H9 (cell line): Measurements from ENCODE around the gene SRC. TPM values are rescaled to one million over a fixed set of nuclear protein-coding genes. Genes with fewer than 3 reads are reported as not detected.

Experiments used
- DNase-seq: peaks from one replicate; pipeline ENCODE4 v3.0.0-alpha.2; 2017
- H2AFZ ChIP-seq: one replicate; pipeline ENCODE4 v1.6.1; 2013; ENCODE audit warnings: mild to moderate bottlenecking, low read length, control low read depth, moderate library complexity
- H2AK5ac ChIP-seq: 2 replicates; pipeline ENCODE4 v1.6.1; 2013; ENCODE audit warnings: low read length, control low read depth, mixed read lengths; ENCODE audit not compliant: insufficient read length
- H2BK120ac ChIP-seq: one replicate; pipeline ENCODE4 v1.6.1; 2013; ENCODE audit warnings: low read depth, mild to moderate bottlenecking, low read length, control low read depth, inconsistent platforms; ENCODE audit not compliant: poor library complexity, severe bottlenecking
- H2BK12ac ChIP-seq: 2 replicates; pipeline ENCODE4 v1.6.1; 2013; ENCODE audit warnings: low read length, control low read depth, mixed read lengths, low read depth; ENCODE audit not compliant: insufficient read length
- H2BK15ac ChIP-seq: 2 replicates; pipeline ENCODE4 v1.6.1; 2013; ENCODE audit warnings: low read depth, low read length, control low read depth
- H2BK20ac ChIP-seq: one replicate; pipeline ENCODE4 v1.6.1; 2013; ENCODE audit warnings: low read depth, mild to moderate bottlenecking, low read length, control low read depth, inconsistent platforms; ENCODE audit not compliant: poor library complexity, severe bottlenecking
- H2BK5ac ChIP-seq: 2 replicates; pipeline ENCODE4 v1.6.1; 2013; ENCODE audit warnings: low read length, control low read depth, mixed read lengths; ENCODE audit not compliant: insufficient read length
- H3K14ac ChIP-seq: 2 replicates; pipeline ENCODE4 v1.6.1; 2013; ENCODE audit warnings: low read length, control low read depth; ENCODE audit not compliant: insufficient read depth
- H3K18ac ChIP-seq: 2 replicates; pipeline ENCODE4 v1.6.1; 2013; ENCODE audit warnings: low read depth, mild to moderate bottlenecking, mixed read lengths, low read length, control low read depth; ENCODE audit not compliant: insufficient read length
- H3K23ac ChIP-seq: 2 replicates; pipeline ENCODE4 v1.6.1; 2013; ENCODE audit warnings: low read length, control low read depth, mixed read lengths, low read depth; ENCODE audit not compliant: insufficient read length
- H3K23me2 ChIP-seq: 2 replicates; pipeline ENCODE4 v1.6.1; 2013; ENCODE audit warnings: low read depth, mild to moderate bottlenecking, mixed read lengths, low read length, control low read depth; ENCODE audit not compliant: insufficient read length, poor library complexity, severe bottlenecking
- H3K27ac ChIP-seq: 2 replicates; pipeline ENCODE4 v1.5.1; 2013; ENCODE audit warnings: low read length, control low read depth, mixed read lengths, low read depth; ENCODE audit not compliant: insufficient read length
- H3K27me3 ChIP-seq: 2 replicates; pipeline ENCODE4 v1.6.1; 2013; ENCODE audit warnings: low read length, control low read depth, inconsistent platforms; ENCODE audit not compliant: insufficient read depth
- H3K4ac ChIP-seq: 2 replicates; pipeline ENCODE4 v1.6.1; 2013; ENCODE audit warnings: low read depth, mild to moderate bottlenecking, control low read depth, inconsistent platforms, low read length, moderate library complexity
- H3K4me1 ChIP-seq: 2 replicates; pipeline ENCODE4 v1.6.1; 2013; ENCODE audit warnings: low read length, control low read depth, inconsistent platforms; ENCODE audit not compliant: insufficient read depth
- H3K4me2 ChIP-seq: 2 replicates; pipeline ENCODE4 v1.6.1; 2013; ENCODE audit warnings: low read length, control low read depth, mixed read lengths; ENCODE audit not compliant: insufficient read length, insufficient read depth
- H3K56ac ChIP-seq: 2 replicates; pipeline ENCODE4 v1.6.1; 2013; ENCODE audit warnings: low read depth, mild to moderate bottlenecking, mixed read lengths, low read length, control low read depth; ENCODE audit not compliant: insufficient read length
- H3K79me1 ChIP-seq: 2 replicates; pipeline ENCODE4 v1.6.1; 2013; ENCODE audit warnings: low read depth, mild to moderate bottlenecking, moderate library complexity, low read length, control low read depth, inconsistent platforms; ENCODE audit not compliant: insufficient read depth, poor library complexity, severe bottlenecking
- H3K79me2 ChIP-seq: 2 replicates; pipeline ENCODE4 v1.6.1; 2013; ENCODE audit warnings: low read length, control low read depth, inconsistent platforms; ENCODE audit not compliant: insufficient read depth
- H3K9ac ChIP-seq: 2 replicates; pipeline ENCODE4 v1.6.1; 2013; ENCODE audit warnings: low read length, control low read depth, mixed read lengths; ENCODE audit not compliant: insufficient read length; ENCODE audit errors: extremely low read depth
- H3K9me3 ChIP-seq: one replicate; pipeline ENCODE4 v1.6.1; 2013; ENCODE audit warnings: low read depth, low read length, inconsistent platforms; ENCODE audit not compliant: control insufficient read depth
- H3T11ph ChIP-seq: one replicate; pipeline ENCODE4 v1.6.1; 2013; ENCODE audit warnings: mild to moderate bottlenecking, low read length, control low read depth, inconsistent platforms
- H4K20me1 ChIP-seq: one replicate; pipeline ENCODE4 v1.6.1; 2013; ENCODE audit not compliant: control insufficient read depth, insufficient read length, insufficient read depth
- H4K5ac ChIP-seq: 2 replicates; pipeline ENCODE4 v1.6.1; 2013; ENCODE audit warnings: low read depth, mild to moderate bottlenecking, mixed read lengths, low read length, control low read depth; ENCODE audit not compliant: insufficient read length
- H4K8ac ChIP-seq: replicated peaks from 2 replicates; pipeline ENCODE4 v1.6.1; 2013; ENCODE audit warnings: low read length, control low read depth, mixed read lengths, low read depth; ENCODE audit not compliant: insufficient read length
- H4K91ac ChIP-seq: 2 replicates; pipeline ENCODE4 v1.6.1; 2013; ENCODE audit warnings: low read depth, mild to moderate bottlenecking, moderate library complexity, mixed read lengths, low read length, control low read depth; ENCODE audit not compliant: insufficient read length
- H3K27ac Mint-ChIP-seq, 3 experiments: 2 replicates in 2 of 3; 3 replicates in 1 of 3; pipeline ENCODE4 v1.8.0; 2020 to 2021; ENCODE audit warnings: mixed read lengths in 3 of 3, mild to moderate bottlenecking in 1 of 3, moderate library complexity in 1 of 3
- H3K27me3 Mint-ChIP-seq: 2 replicates; pipeline ENCODE4 v1.8.0; 2021; ENCODE audit warnings: low read depth, mild to moderate bottlenecking, moderate library complexity, mixed read lengths
- H3K36me3 Mint-ChIP-seq, 3 experiments: 2 replicates in 2 of 3; 3 replicates in 1 of 3; pipeline ENCODE4 v1.8.0; 2020 to 2021; ENCODE audit warnings: low read depth in 3 of 3, mixed read lengths in 3 of 3; ENCODE audit not compliant: insufficient read depth in 1 of 3
- H3K4me1 Mint-ChIP-seq, 2 experiments: 2 replicates each; pipeline ENCODE4 v1.8.0; 2020; ENCODE audit warnings: mixed read lengths in 2 of 2
- H3K4me3 Mint-ChIP-seq, 2 experiments: 2 replicates in 1 of 2; 3 replicates in 1 of 2; pipeline ENCODE4 v1.8.0; 2020 to 2021; ENCODE audit warnings: mild to moderate bottlenecking in 2 of 2, mixed read lengths in 2 of 2, moderate library complexity in 1 of 2
- H3K9me3 Mint-ChIP-seq, 2 experiments: 2 replicates in 1 of 2; 3 replicates in 1 of 2; pipeline ENCODE4 v1.8.0; 2020; ENCODE audit warnings: mild to moderate bottlenecking in 2 of 2, mixed read lengths in 2 of 2, moderate library complexity in 1 of 2
- CTCF ChIP-seq: fragments of 200-600 bp; sonication (generic); conservative IDR thresholded peaks from 3 replicates; pipeline ENCODE4 v1.8.0; 2021; ENCODE audit warnings: antibody characterized with exemption, mild to moderate bottlenecking
- WGBS: extraction: QIAGEN DNeasy Blood & Tissue Kit; methylation state at CpG from one replicate; pipeline ENCODE4 v1.1.7; 2013; ENCODE audit warnings: missing lambda C conversion rate, low lambda C conversion rate, mixed read lengths; ENCODE audit not compliant: insufficient read length; ENCODE audit errors: extremely low coverage; 5-methylcytosine and 5-hydroxymethylcytosine counted together
- total RNA-seq: library from RNA; stranded (reverse); gene quantifications from 2 replicates; pipeline ENCODE4 v1.2.1, GENCODE V29; 2021

SRC gene
- total RNA-seq, 1 experiment from 2014 or later = 44.5 TPM

GRCh38 chr20:37401282-37401929 lies 55.5 kb downstream of the SRC start:
- Histone ChIP-seq H3K23ac (no peak overlapping the region), H3K27ac (no peak overlapping the region), H2BK120ac (no peak overlapping the region), H4K20me1 (no peaks in the 10 kb centered on the region), H2BK12ac (no peak overlapping the region), H3T11ph (no peak overlapping the region), H2AFZ (no peak overlapping the region), H3K4me1 (no peaks in the 10 kb centered on the region), H4K8ac (no peak overlapping the region), H2AK5ac (no peak overlapping the region), H3K9ac (no peak overlapping the region), H3K14ac (no peak overlapping the region), H2BK5ac (no peak overlapping the region), H4K91ac (no peak overlapping the region), H2BK15ac (no peak overlapping the region), H3K79me1 (no peaks in the 10 kb centered on the region), H3K9me3 (no peaks in the 10 kb centered on the region), H3K4me2 (no peak overlapping the region), H4K5ac (no peak overlapping the region), H3K23me2 (peaks cover 1% of the 10 kb centered on the region), H3K79me2 (no peaks in the 10 kb centered on the region), H2BK20ac (no peak overlapping the region), H3K4ac (no peak overlapping the region), H3K27me3 (no peaks in the 10 kb centered on the region), H3K56ac (no peak overlapping the region), H3K18ac (no peak overlapping the region)
- H3K9me3 Mint-ChIP-seq = no peaks in the 10 kb centered on the region
- no peak overlapping the region for H3K4me3 Mint-ChIP-seq
- peaks cover 4 to 54% (median 48%) of the 10 kb centered on the region in 3 experiments for H3K36me3 Mint-ChIP-seq
- TF ChIP-seq CTCF = no peak
- no CpG with 5 or more reads among the region's 9 CpGs for WGBS
- H3K4me1 Mint-ChIP-seq = peaks cover 15 to 24% of the 10 kb centered on the region in 2 experiments
- H3K27me3 Mint-ChIP-seq = peaks cover 6% of the 10 kb centered on the region
- H3K27ac Mint-ChIP-seq = peak overlapping the region in 2 of 3 experiments; percentile 9 to 92; a peak in 3 of 7 replicates
- no peak for DNase-seq
